NCI-H1694 treated with DMSO at 0.1 percent for 48 hours (cell line): ENCODE measurements around the gene CYP4F12.

ENCODE experiments used
- DNase-seq: peaks from one replicate; lab custom pipeline; 2025; lab: John Stamatoyannopoulos, UW

The CYP4F12 gene

GRCh38 chr19:15714638-15715037 is 41.8 kb downstream of the CYP4F12 start:
- DNase-seq: no peak

- no peak for DNase-seq
Measured at GRCh38 chr19:15715642-15716041, 42.8 kb downstream of the CYP4F12 start.

- DNase-seq: no peak
Measured at GRCh38 chr19:15717809-15718208, 44.9 kb downstream of the CYP4F12 start.

- DNase-seq: no peak
Measured at GRCh38 chr19:15721268-15721667, 48.4 kb downstream of the CYP4F12 start.

GRCh38 chr19:15722956-15723355 is 50.1 kb downstream of the CYP4F12 start:
- no peak for DNase-seq

GRCh38 chr19:15727724-15728123 is 54.8 kb downstream of the CYP4F12 start, which contains the start of gene OR10H2:
Gene OR10H2, plus strand, starts transcription at chr19:15728024. Its CDS starts 20 bp downstream, at chr19:15728044.
- no peak for DNase-seq

GRCh38 chr19:15730538-15730937 is 57.7 kb downstream of the CYP4F12 start:
- DNase-seq: no peak

GRCh38 chr19:15732388-15732787 is 59.5 kb downstream of the CYP4F12 start:
- no peak for DNase-seq

- DNase-seq: no peak
Measured at GRCh38 chr19:15733895-15734294, 61.0 kb downstream of the CYP4F12 start.

- no peak for DNase-seq
Measured at GRCh38 chr19:15737722-15738121, 64.8 kb downstream of the CYP4F12 start, which contains the start of gene OR10H3. Gene OR10H3, plus strand, starts transcription at chr19:15737985. Its CDS starts 3,408 bp downstream, at chr19:15741393.

- DNase-seq: no peak
Measured at GRCh38 chr19:15740785-15741184, 67.9 kb downstream of the CYP4F12 start.
